SK-N-SH treated with all-trans-retinoic acid at 6 μM for 48 hours (cell line): ENCODE results near the gene OVCA2.

Experiments used
- ARNTL ChIP-seq: fragments of 450-650 bp; formaldehyde crosslinking; IDR thresholded peaks from 2 replicates; pipeline ENCODE4 v1.5.0; 2020; ENCODE audit warnings: low read depth, mild to moderate bottlenecking, moderate library complexity, borderline replicate concordance
- CSDC2 ChIP-seq: fragments of 250-450 bp; sonication (Bioruptor Pico); IDR thresholded peaks from 2 replicates; pipeline ENCODE4 v1.5.0; 2020; ENCODE audit warnings: mild to moderate bottlenecking, moderate library complexity
- CSRNP3 ChIP-seq: fragments of 250-450 bp; sonication (Bioruptor Pico); IDR thresholded peaks from 2 replicates; pipeline ENCODE4 v1.5.1; 2021; ENCODE audit warnings: mild to moderate bottlenecking, moderate library complexity
- PATZ1 ChIP-seq: fragments of 250-450 bp; sonication (Bioruptor Pico); IDR thresholded peaks from 2 replicates; pipeline ENCODE4 v1.8.0; 2020; ENCODE audit warnings: mild to moderate bottlenecking, moderate library complexity, borderline replicate concordance
- PPARA ChIP-seq: fragments of 250-450 bp; sonication (Bioruptor Pico); IDR thresholded peaks from 2 replicates; pipeline ENCODE4 v1.5.0; 2020; ENCODE audit warnings: mild to moderate bottlenecking, borderline replicate concordance
- TSHZ2 ChIP-seq: fragments of 250-450 bp; sonication (Bioruptor Pico); IDR thresholded peaks from 2 replicates; pipeline ENCODE4 v1.5.0; 2020; ENCODE audit warnings: mild to moderate bottlenecking, moderate library complexity
- ZC3H10 ChIP-seq: fragments of 250-450 bp; sonication (Bioruptor Pico); IDR thresholded peaks from 2 replicates; pipeline ENCODE4 v1.5.1; 2021; ENCODE audit warnings: mild to moderate bottlenecking, moderate library complexity
- ZFP3 ChIP-seq: fragments of 250-450 bp; sonication (Bioruptor Pico); IDR thresholded peaks from 2 replicates; pipeline ENCODE4 v1.5.0; 2020; ENCODE audit warnings: mild to moderate bottlenecking, moderate library complexity
- ZFP30 ChIP-seq: fragments of 450-650 bp; formaldehyde crosslinking; IDR thresholded peaks from 2 replicates; pipeline ENCODE4 v1.5.0; 2022; ENCODE audit warnings: mild to moderate bottlenecking, moderate library complexity

- TF ChIP-seq ARNTL (CRISPR knock-in tag) (no peak), CSDC2 (CRISPR knock-in tag) (no peak), CSRNP3 (CRISPR knock-in tag) (no peak), ZFP3 (no peak), ZFP30 (CRISPR knock-in tag) (no peak), ZC3H10 (CRISPR knock-in tag) (no peak), TSHZ2 (CRISPR knock-in tag) (no peak), PATZ1 (CRISPR knock-in tag) (no peak), PPARA (CRISPR knock-in tag) (no peak)
Observed at GRCh38 chr17:2050300-2051060, 8.7 kb downstream of the OVCA2 start.
